Vagina (tissue), 2 donors: ENCODE measurements around the gene PPFIA4.

Source experiments
- POLR2A ChIP-seq, 2 donors: fragments of 450-650 bp; IDR thresholded peaks; one replicate each; pipeline ENCODE4 v1.6.1; 2017; ENCODE audit warnings: antibody characterized with exemption in 2 of 2, mild to moderate bottlenecking in 2 of 2, moderate library complexity in 2 of 2
- POLR2AphosphoS5 ChIP-seq, 2 donors: sonication (generic); formaldehyde crosslinking; IDR thresholded peaks; one replicate each; pipeline ENCODE4 v1.9.0; 2017; ENCODE audit warnings: antibody characterized with exemption in 2 of 2, mild to moderate bottlenecking in 2 of 2, low read depth in 1 of 2; ENCODE audit not compliant: insufficient read depth in 1 of 2
- TF ChIP-seq, protein P1 (sequence below), 3 experiments: fragments of 450-650 bp in 2 of 3; fragments of 200-600 bp in 1 of 3; sonication (generic) in 1 of 3; IDR thresholded peaks; one replicate each; pipeline ENCODE4 v1.5.1; 2017 to 2019; ENCODE audit warnings: antibody characterized with exemption in 3 of 3, mild to moderate bottlenecking in 2 of 3, moderate library complexity in 2 of 3

DNA sequence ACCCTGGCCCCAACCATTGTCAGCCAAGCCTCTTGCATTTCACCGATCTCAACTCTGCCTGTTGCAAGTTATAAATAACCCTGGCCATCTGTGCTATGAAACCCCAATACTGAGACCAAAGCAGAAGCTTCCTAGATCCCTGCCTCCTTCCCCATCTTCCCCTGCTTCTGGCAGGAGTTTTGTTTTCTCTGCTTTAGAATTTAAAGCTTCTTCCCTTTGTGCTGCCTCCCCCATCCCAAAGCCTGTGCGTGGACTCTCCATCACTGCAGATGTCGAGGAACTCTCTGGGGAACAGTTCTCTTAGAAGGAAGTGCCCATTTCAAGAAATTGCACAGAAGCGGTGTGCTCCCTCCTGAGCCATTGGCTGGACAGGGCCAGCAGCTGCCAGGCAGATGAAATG, 76.9 kb downstream of the PPFIA4 start:
- no peak for TF ChIP-seq POLR2AphosphoS5 (IDR thresholded peaks at IDR 0.05; ENCODE audit: insufficient read depth in 1 of 2, low read depth in 1 of 2)
- TF ChIP-seq, protein P1, sequence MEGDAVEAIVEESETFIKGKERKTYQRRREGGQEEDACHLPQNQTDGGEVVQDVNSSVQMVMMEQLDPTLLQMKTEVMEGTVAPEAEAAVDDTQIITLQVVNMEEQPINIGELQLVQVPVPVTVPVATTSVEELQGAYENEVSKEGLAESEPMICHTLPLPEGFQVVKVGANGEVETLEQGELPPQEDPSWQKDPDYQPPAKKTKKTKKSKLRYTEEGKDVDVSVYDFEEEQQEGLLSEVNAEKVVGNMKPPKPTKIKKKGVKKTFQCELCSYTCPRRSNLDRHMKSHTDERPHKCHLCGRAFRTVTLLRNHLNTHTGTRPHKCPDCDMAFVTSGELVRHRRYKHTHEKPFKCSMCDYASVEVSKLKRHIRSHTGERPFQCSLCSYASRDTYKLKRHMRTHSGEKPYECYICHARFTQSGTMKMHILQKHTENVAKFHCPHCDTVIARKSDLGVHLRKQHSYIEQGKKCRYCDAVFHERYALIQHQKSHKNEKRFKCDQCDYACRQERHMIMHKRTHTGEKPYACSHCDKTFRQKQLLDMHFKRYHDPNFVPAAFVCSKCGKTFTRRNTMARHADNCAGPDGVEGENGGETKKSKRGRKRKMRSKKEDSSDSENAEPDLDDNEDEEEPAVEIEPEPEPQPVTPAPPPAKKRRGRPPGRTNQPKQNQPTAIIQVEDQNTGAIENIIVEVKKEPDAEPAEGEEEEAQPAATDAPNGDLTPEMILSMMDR (IDR thresholded peaks at IDR 0.05): no peak
- no peak for TF ChIP-seq POLR2A (IDR thresholded peaks at IDR 0.05)
